GM06990 (cell line): Measurements from ENCODE around the gene ITPK1.

ENCODE experiments used
- DNase-seq: peaks from one replicate; pipeline ENCODE4 v3.0.0-alpha.2; 2011; ENCODE audit not compliant: insufficient read length; ENCODE audit errors: extremely low read depth
- H3K27me3 ChIP-seq: replicated peaks from 2 replicates; pipeline ENCODE4 v1.6.0; 2011; ENCODE audit warnings: low read length; ENCODE audit not compliant: control insufficient read depth, insufficient read depth
- H3K36me3 ChIP-seq: 2 replicates; pipeline ENCODE4 v1.5.1; 2011; ENCODE audit warnings: low read length; ENCODE audit not compliant: control insufficient read depth, insufficient read depth
- H3K4me3 ChIP-seq: replicated peaks from 2 replicates; pipeline ENCODE4 v1.5.1; 2011; ENCODE audit warnings: low read depth, mild to moderate bottlenecking, control low read depth, low read length
- CTCF ChIP-seq: IDR thresholded peaks from 2 replicates; pipeline ENCODE4 v1.5.1; 2011; ENCODE audit warnings: low read length, control low read depth, mild to moderate bottlenecking, inconsistent platforms; ENCODE audit not compliant: insufficient read depth, poor library complexity, severe bottlenecking

ITPK1 gene

GRCh38 chr14:93082576-93083001 is 33.1 kb downstream of the ITPK1 start:
- Histone ChIP-seq H3K27me3 (no peaks in the 10 kb centered on the region), H3K4me3 (no peak overlapping the region), H3K36me3 (no peaks in the 10 kb centered on the region)
- no peak for TF ChIP-seq CTCF
- no peak for DNase-seq

- no peak for DNase-seq
- Histone ChIP-seq H3K27me3 (no peaks in the 10 kb centered on the region), H3K4me3 (no peak overlapping the region), H3K36me3 (no peaks in the 10 kb centered on the region)
- no peak for TF ChIP-seq CTCF
Measured at GRCh38 chr14:93081876-93082570, 33.7 kb downstream of the ITPK1 start.

- Histone ChIP-seq H3K4me3 (no peak overlapping the region), H3K27me3 (no peaks in the 10 kb centered on the region), H3K36me3 (no peaks in the 10 kb centered on the region)
- no peak for DNase-seq
- TF ChIP-seq CTCF = no peak
Measured at GRCh38 chr14:93079865-93080403, 35.8 kb downstream of the ITPK1 start.

- H3K4me3 ChIP-seq = no peak overlapping the region
- H3K36me3 ChIP-seq = no peaks in the 10 kb centered on the region
- H3K27me3 ChIP-seq = no peaks in the 10 kb centered on the region
- DNase-seq = no peak
- TF ChIP-seq CTCF = no peak
Measured at GRCh38 chr14:93079321-93079720, 36.4 kb downstream of the ITPK1 start.

- DNase-seq = no peak
- Histone ChIP-seq H3K36me3 (no peaks in the 10 kb centered on the region), H3K27me3 (no peaks in the 10 kb centered on the region), H3K4me3 (no peak overlapping the region)
- no peak for TF ChIP-seq CTCF
Measured at GRCh38 chr14:93078870-93079269, 36.9 kb downstream of the ITPK1 start.
